NCI-H69 (cell line): ENCODE data around the gene COL1A1.

Source experiments
- DNase-seq: peaks from one replicate; lab custom pipeline; 2025; lab: John Stamatoyannopoulos, UW

The COL1A1 gene

DNA sequence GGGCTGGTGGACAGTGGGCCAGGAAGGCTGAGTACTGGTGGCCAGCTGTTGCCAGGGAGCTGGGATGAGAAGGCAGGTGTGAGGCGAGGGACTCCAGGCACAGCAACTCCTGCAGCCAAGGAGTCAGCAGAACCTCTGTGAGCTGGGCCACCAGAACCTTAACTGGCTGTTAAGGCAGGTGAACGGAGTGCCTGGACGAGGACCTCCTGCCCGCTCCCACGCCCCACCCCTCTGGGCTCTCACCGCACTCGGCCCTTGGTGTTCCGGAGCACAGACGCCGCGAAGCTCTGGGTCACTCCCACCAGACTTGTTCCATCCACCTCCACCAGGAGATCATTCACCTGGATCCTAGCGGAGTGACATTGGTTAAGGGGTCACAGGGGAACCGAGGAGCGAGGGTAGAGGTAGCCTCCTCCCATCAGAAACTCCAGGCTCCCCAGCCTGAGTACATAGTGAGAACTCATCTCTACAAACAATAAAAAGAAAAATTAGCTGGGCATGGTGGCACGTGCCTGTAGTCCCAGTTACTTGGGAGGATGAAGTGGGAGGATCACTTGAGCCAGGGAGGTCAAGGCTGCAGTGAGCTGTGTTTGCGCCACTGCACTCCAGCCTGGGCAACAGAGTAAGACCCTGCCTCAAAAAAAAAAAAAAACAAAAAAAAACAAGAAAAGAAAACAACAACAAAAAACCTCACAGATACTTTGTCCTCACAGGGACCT lies 60.2 kb downstream of the COL1A1 start:
- no peak for DNase-seq

DNA sequence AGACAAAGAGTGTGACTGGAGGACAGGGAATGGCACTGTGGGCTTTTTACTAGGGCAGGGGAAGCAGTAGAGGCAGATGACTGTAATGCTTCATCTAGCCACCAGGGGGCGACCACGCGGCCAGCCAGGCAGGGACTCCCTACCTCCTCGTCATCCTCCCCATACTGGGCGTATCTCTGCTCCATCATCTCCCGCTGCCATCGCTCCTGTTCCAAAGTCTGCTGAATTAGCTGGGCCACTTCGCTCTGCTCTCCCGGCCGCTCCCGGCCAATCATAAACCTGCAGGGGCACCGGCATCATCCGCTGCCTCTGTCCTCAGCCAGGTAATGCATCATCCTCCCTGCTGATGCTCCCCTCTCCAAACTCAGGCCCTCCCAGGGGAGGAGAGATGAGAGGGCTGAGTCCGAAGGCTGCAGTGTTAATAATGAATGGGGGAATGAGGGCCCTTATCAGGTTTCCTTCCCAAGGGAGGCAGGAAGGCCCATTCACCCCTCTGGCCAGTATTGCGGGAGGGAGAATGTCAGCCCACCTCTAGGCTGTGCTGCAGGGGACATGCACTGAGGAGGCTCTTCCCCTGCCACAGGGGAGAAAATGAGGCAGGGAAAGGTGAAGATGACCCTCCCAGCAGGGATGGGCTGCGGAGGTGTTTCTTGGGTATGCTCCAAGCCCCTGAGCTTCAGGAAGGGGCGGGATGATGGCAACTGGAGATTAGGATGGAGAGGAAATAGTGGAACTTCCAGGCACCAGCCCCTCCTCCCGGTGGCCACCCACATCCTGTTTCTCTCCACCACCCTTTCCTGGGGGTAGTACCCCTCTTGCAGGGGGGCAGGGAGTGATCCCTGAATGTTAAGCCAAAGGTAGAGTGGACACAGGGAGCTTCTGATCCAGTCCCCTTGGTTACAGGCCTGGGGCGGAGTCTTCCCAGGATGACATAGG lies 61.2 kb downstream of the COL1A1 start:
- DNase-seq: peak; percentile 59

DNA sequence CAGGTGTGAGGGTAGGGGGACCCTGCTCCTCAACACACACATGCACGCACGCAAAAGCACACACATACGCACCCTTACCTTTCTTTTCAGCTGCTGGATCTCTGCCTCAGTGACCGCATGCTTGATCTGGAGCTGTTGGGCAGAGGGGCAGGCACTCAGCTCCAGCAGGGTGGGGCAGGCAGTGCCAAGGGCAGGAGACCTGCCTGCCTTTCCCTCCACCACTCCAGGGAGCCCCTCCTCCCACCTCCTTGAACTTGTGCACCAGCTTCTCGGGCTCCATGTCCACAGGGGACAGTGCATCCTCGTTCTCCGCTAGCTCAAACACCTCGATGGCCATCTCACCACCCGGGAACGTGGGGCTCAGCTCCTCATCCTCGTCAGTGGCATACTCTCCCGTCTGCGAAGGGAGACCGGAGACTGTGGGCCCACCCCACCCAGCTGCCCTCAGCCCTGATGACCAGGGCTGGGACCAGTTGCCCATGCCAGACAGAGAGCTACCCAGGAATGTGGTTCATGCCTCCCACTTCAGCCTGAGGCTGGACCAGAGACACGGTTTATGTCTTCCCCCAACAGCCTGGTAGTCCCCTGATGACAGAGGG lies 62.1 kb downstream of the COL1A1 start:
- DNase-seq: no peak

DNA sequence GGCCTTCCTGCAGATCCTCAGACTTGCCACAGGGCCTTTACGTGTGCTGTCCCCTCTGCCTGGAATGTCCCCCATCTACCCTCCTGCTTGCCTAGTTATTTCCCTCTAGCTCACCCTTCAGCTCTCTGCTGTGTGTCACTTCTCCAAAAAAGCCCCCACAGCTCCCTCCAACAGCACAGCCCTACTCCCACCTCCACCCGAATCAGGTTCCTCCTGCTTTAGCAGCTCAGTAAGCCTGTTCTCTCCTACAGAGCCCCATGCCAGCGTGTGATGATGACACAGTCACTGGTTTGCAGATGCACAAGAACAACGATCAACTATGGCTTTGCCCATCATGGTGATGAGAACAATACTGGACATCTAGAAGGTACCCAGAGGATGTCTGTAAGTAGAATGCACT lies 64.4 kb downstream of the COL1A1 start:
- DNase-seq: no peak

DNA sequence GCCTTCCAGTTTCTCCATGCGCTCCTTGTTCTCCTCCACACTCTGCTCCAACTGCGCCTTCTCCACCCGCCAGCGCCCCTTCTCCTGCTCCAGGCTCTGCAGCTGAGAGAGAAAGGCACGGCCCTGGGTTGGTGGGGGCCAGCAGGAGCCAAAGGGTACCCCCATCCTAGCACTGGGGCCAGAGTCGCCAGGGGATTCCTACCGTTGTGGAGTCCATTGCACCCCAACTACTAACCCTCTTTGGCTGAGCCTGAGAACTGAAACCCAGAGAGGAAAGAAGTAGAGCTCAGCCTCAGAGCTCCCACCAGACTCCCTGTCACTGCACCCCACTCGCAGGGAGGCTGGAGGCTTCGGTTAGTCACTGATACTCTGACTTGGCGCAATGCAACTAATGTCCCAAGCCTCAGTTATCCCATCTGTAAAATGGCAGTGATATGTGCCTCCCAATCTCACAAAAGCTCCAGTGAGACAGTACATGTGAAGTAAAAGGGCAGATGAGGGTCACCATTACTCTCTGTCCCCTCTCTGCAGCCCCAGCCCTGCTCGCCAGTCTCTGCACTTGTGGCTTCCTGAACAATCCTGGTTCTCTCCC lies 65.2 kb downstream of the COL1A1 start:
- DNase-seq: no peak

DNA sequence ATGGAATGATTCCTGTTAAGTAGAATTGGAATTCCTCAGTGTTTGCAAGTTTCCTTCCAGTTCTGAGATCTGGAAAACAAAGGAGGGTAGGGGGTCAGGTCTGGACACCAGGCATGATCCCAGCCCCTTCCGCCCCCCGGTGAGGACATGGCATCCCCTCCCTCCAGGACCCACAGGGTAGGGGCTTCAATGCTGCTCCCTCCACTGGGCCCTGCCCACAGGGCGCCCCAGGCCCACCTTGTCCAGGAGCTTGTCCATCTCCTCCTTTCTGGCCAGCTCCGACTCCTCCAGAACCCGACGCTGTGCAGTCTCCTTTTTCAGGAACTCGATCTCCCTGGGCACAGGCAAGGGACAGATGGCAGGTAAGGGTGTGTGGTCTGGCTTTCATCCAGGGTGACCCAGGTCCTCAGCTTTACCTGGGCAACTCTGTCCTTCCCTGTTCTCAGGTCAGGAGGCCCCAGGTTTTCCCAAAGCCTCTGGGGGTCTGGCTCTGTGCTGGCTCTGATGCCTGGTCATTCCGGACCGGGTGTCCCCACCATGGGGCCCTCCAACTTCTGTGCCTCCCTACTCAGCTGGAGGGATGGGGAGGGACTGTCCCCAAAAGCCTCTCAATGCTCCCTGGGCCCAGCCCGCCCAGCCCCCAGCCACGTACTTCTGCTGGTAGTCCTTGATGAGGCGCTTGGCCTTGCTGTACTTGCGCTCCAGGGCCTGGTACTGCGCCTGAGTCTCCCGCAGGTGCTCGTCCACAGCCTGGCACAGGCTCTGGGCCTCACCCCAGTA lies 65.9 kb downstream of the COL1A1 start:
- DNase-seq: no peak

DNA sequence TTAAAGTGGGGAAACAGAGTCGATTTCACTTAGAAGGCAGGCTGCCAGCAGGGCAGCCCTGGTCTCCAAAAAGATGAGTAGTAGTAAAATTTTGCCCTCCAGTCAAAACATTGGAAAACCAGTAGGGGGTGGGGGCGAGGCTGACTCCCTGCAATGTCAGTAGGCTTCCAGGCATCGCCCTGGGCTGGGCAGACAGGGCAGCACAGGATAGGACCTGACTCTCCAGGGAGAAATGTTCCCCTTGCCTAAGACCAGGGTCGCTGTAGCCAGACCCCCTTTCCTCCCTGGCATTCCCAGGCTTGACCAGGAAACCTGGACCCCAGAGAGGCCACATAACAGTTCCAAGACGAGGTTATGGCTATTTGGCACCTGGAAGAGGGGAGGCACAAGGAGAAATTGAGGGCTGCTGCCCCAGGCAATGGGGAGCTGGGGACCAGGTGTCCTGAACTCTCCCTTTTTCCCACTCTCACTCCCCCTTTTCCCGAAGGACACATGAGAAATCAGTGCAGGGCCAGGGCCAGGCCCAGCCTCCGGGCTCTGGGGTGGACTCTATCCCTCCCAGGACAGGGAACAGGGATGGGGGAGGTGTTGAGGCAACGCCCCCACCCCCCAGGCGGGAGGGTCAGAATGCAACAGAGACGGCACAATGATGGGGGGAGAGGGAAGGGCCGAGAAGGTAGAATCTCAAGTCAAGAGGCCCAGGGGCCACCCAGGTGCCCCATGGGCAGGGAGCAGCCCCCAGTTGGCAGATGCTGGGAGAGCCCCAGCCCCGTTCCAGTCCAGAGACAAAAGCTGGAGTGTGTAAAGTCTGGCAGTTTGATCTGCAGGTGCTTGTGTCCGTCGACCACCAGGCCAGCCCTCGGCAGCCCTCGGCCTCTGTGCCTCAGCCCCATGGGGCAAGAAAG lies 67.0 kb downstream of the COL1A1 start:
- peak; percentile 26 for DNase-seq

DNA sequence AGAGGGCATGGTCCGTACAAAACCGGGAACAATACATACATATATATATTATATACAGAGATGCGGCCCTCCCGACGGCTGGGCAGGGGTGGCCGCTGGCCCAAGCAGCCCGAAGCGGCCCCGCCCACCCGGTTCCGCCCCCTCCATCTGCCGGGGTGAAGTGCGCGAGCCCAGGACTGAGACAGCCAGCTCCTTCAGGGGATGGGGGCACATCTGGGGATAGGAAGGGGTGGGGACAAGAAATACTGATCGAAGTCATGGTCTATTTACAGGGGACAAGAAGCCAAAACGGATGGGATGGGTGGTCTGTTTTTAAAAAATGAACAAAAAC lies 67.7 kb downstream of the COL1A1 start:
- DNase-seq: peak; percentile 33
